GM12878 (cell line): ENCODE measurements around the gene INCA1. TPM values are rescaled to one million over a fixed set of nuclear protein-coding genes. Genes with fewer than 3 reads are reported as not detected.
A peak's percentile ranks its signal among the peaks of the same experiment; 100 is the strongest.

Experiments
- BCL11A ChIP-seq: IDR thresholded peaks from 2 replicates; pipeline ENCODE4 v1.6.1; 2011; ENCODE audit warnings: low read depth, low read length
- BCLAF1 ChIP-seq: fragments of 450-650 bp; IDR thresholded peaks from 2 replicates; pipeline ENCODE4 v1.6.1; 2017; ENCODE audit warnings: antibody characterized with exemption, mild to moderate bottlenecking, moderate library complexity
- CBFB ChIP-seq: IDR thresholded peaks from 2 replicates; pipeline ENCODE4 v1.6.1; 2016; ENCODE audit warnings: antibody characterized with exemption, low read depth
- CEBPB ChIP-seq, 2 experiments: fragments of 150-350 bp in 1 of 2; IDR thresholded peaks; 2 replicates each; pipeline ENCODE4 v1.6.1; 2012 to 2014; ENCODE audit warnings: low read depth in 2 of 2, low read length in 2 of 2, borderline replicate concordance in 1 of 2, inconsistent platforms in 1 of 2
- CHD1 ChIP-seq: IDR thresholded peaks from 2 replicates; pipeline ENCODE4 v1.6.1; 2012; ENCODE audit warnings: low read depth, low read length, improper control_type of control experiment
- ESRRA ChIP-seq: IDR thresholded peaks from 2 replicates; pipeline ENCODE4 v1.6.1; 2012; ENCODE audit warnings: mild to moderate bottlenecking, low read length, improper control_type of control experiment
- FOXK2 ChIP-seq: fragments of 450-650 bp; IDR thresholded peaks from 2 replicates; pipeline ENCODE4 v1.6.1; 2017; ENCODE audit warnings: mild to moderate bottlenecking, moderate library complexity
- MEF2B ChIP-seq: fragments of 450-650 bp; IDR thresholded peaks from 2 replicates; pipeline ENCODE4 v1.6.1; 2018; ENCODE audit warnings: mild to moderate bottlenecking, moderate library complexity; ENCODE audit not compliant: partially characterized antibody, poor library complexity, severe bottlenecking
- NBN ChIP-seq: fragments of 450-650 bp; IDR thresholded peaks from 2 replicates; pipeline ENCODE4 v1.6.1; 2016
- NFYB ChIP-seq: IDR thresholded peaks from 2 replicates; pipeline ENCODE4 v1.6.1; 2011; ENCODE audit warnings: low read depth, mild to moderate bottlenecking, low read length, improper control_type of control experiment, moderate library complexity; ENCODE audit not compliant: insufficient read depth
- POU2F2 ChIP-seq: IDR thresholded peaks from 3 replicates; pipeline ENCODE4 v1.6.1; 2011; ENCODE audit warnings: low read depth, mild to moderate bottlenecking, low read length, borderline replicate concordance
- REST ChIP-seq: IDR thresholded peaks from 2 replicates; pipeline ENCODE4 v1.6.1; 2012; ENCODE audit warnings: mild to moderate bottlenecking, low read depth, low read length
- RFX5 ChIP-seq: IDR thresholded peaks from 2 replicates; pipeline ENCODE4 v1.6.1; 2011; ENCODE audit warnings: low read depth, low read length, improper control_type of control experiment
- SMARCA5 ChIP-seq: fragments of 450-650 bp; IDR thresholded peaks from 2 replicates; pipeline ENCODE4 v1.6.1; 2017; ENCODE audit warnings: mild to moderate bottlenecking
- SREBF1 ChIP-seq: IDR thresholded peaks from 2 replicates; pipeline ENCODE4 v1.6.1; 2012; ENCODE audit warnings: mild to moderate bottlenecking, low read length
- SREBF2 ChIP-seq: IDR thresholded peaks from 2 replicates; pipeline ENCODE4 v1.6.1; 2012; ENCODE audit warnings: mild to moderate bottlenecking, low read length
- ZNF592 ChIP-seq: fragments of 450-650 bp; IDR thresholded peaks from 2 replicates; pipeline ENCODE4 v1.6.1; 2017; ENCODE audit warnings: mild to moderate bottlenecking, moderate library complexity
- polyA plus RNA-seq, 11 experiments: library from polyadenylated mRNA; depleted of rRNA in 4 of 11; unstranded in 6 of 11; stranded (reverse) in 5 of 11; fragments of >200 nt; fragmentation: Nextera tagmentation in 4 of 11; fragmentation: Illumina TruSeq in 1 of 11; extraction: Ambion mirVana in 4 of 11; extraction: Trizol in 1 of 11; gene quantifications; 1 replicate in 1 of 11; 2 replicates in 10 of 11; pipeline versions ENCODE4 v1.2.1 to v1.2.3, GENCODE V29; 2011 to 2016; ENCODE audit warnings: inconsistent platforms in 2 of 11, missing spikeins in 2 of 11, low read depth in 1 of 11
- total RNA-seq, 4 experiments: library from RNA; depleted of rRNA in 3 of 4; stranded (reverse); fragments of >200 nt in 3 of 4; fragmentation: Illumina TruSeq in 1 of 4; extraction: Trizol in 1 of 4; gene quantifications; 2 replicates each; pipeline versions ENCODE4 v1.2.1 to v1.2.3, GENCODE V29; 2013 to 2021

INCA1 gene
- total and polyA plus RNA-seq, 10 of the 15 experiments (the other 5 are each of a cell fraction or from before 2014, with no cell fraction given) = 0.19 to 1.8 (median 0.45) TPM

DNA sequence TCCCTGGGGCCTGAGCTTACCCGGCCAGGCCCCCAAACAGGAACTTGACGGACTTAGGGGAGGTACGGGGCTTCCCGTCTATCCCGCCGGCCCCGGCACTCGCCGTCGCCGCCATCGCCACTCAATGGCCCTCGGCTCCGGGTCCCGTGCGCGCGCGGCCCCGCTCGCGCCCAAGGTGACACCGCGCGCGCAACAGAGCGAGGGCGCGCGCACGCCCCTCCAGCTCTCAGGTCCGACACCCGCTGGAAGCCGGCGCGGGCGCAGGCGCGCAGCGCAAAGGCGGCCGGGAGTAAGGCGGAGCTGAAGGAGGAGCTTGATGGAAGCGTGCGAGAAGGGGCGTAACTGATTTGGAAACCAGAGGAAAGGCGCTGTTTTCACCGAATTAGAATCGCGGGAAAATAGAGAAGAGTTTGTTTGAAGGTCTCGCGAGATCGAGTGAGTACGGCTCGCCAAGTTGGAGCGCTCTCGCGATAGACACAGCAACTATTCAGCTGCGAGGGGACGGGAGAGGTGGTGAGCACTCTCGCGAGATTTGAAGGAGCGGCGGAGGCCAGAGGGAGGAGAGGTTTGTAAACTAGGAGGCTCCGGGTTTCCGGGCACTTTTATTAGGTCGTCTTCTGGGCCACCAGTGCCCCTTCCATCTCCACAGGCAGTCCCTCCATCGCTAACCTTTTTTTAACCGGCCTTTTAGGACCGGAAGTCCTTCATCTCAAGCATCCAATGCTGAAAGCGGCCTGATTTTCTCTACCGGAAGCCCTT is 57.3 kb downstream of the INCA1 start, which contains the start of the genes RNF167 and SLC25A11 (continued):
- TF ChIP-seq FOXK2 (peak; percentile 70), RFX5 (no peak), NFYB (peak; percentile 44; the same call in 1 of the 2 replicates), CBFB (peak; percentile 99), NBN (peak; percentile 66), SREBF1 (0 out of 2 replicates have a peak, but pooled peaks have one; percentile 19), ZNF592 (no peak), SREBF2 (no peak), CEBPB (IDR thresholded peaks at IDR 0.05; ENCODE audit: borderline replicate concordance in 1 of 2, low read depth in 2 of 2, low read length in 2 of 2) (no peak), POU2F2 (peak; percentile 62; the same call in 2 of the 3 replicates), BCLAF1 (no peak), SMARCA5 (no peak), CHD1 (no peak), REST (no peak), BCL11A (no peak), MEF2B (peak; percentile 8), ESRRA (peak; percentile 88)
